ENCODE results near the gene EEF1A2. TPM values are rescaled to one million over a fixed set of nuclear protein-coding genes. Genes with fewer than 3 reads are reported as not detected.

EEF1A2 gene
- total and polyA plus RNA-seq, 7 experiments from 2014 or later = 0.08 to 1.5 (median 0.53) TPM; not detected in 2

DNA sequence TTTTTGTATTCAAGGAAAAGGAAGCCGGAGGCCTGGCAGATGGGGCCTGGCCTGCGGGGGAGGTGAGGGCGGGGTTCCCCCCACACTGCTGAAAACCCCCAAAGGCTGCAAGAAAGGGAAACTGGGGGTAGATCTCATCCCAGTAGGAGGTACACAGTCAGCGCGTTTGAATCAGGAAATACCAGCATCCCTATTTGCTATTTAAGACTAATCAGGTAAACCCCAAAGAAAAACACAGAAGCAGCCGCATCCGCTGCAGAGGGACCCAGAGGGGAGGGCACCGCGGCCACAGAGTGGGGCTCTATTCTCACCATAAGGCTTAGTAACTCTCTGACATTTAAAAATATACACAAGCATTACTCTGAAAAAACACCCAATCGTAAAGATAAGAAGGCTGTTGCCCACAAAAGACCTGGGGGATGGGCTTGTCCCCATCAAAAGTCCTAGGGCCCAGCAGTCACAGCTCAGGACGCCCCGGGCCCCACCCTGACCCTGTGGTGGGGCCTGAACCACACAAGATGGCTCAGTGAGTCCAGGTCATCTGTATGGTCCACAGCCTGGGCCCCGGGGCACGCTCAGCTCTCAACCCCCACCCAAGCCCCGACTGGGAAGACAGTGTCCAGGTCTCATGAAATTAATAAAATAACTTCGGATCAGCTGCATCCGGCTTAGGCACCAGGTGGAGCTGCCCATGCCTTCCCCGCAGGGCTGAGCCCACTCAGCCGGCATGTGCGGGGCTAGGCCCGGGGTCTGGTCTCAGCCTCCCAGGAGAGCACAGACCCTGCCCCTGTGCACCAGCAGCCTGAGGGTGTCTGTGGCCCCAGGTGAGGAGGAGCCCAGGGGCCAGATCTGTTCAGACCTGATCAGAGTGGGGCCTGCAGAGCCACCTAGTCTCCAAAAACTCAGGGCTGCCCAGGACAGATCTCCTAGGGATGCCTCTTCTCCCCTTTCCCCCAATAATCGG, 57.5 kb downstream of the EEF1A2 start:
- Histone ChIP-seq H3K36me3 (ENCODE audit: control insufficient read depth in 2 of 3, insufficient read depth in 3 of 3, low read length in 3 of 3) (no peaks in the 10 kb centered on the region), H3K27me3 (ENCODE audit: control insufficient read depth in 2 of 2, insufficient read depth in 2 of 2, low read length in 2 of 2) (no peaks in the 10 kb centered on the region), H3K4me1 (ENCODE audit: control insufficient read depth in 2 of 2, insufficient read depth in 2 of 2, low read length in 2 of 2) (peaks cover 16 to 17% of the 10 kb centered on the region in 2 donors), H3K27ac (ENCODE audit: low read depth, low read length) (no peak overlapping the region), H3K4me3 (ENCODE audit: low read length) (no peak overlapping the region), H3K9me3 (ENCODE audit: control insufficient read depth in 2 of 3, low read length in 3 of 3) (no peaks in the 10 kb centered on the region)
- ChIA-PET CTCF (no interaction called here), POLR2A (no interaction called here)
- H3K9me3 Mint-ChIP-seq = peaks cover 0 to 12% (median 0%) of the 10 kb centered on the region in 11 donors
- DNase-seq (peak in 5 of 9 donors; percentile 18 to 35 (median 25)), ATAC-seq (peak; percentile 45)
- peaks cover 0 to 3% (median 0%) of the 10 kb centered on the region in 5 donors for H3K36me3 Mint-ChIP-seq
- peak overlapping the region in 7 of 9 donors; percentile 11 to 80 (median 61) for H3K27ac Mint-ChIP-seq
- peak overlapping the region in 9 of 10 donors; percentile 51 to 81 (median 65) for H3K4me3 Mint-ChIP-seq
- intact Hi-C loops (cut with micrococcal nuclease) = loop anchor here in 1 of 2 donors (5.0 kb wide), 1 partner anchor 266 kb away; the partner anchor contains the start of genes ARFRP1 and ZGPAT
- peaks cover 9 to 22% (median 14%) of the 10 kb centered on the region in 7 donors for H3K4me1 Mint-ChIP-seq
- H3K27me3 Mint-ChIP-seq = peaks cover 0 to 6% (median 0%) of the 10 kb centered on the region in 5 donors

DNA sequence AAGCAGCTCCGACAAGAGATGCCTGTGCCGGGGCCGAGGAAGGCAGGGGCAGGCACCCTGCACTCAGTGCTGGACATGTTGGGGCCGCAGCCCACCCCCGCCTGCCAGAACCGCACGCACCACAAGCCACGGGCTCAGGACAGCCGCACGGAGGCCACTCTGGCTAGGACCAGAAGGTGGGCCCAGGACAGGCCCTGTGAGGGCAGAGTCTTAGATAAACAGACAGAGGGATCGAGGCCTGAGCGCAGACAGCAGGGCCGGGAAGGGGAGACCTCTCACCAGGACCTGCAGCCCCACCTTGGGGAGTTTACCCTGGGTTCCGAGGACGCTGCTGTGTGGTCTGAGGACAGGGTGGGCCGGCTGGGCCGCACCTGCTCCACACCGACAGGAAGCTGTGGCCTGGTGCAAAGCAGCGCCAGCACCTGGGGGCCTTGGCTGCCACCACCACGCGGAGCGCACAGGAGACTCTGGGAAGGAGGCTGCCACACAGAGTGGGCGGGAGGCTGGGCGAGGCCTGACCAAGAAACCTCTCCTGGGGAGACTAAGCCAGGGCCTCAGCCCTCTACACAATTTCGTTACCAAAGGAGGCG, 58.4 kb downstream of the EEF1A2 start:
- H3K4me1 ChIP-seq (ENCODE audit: control insufficient read depth in 2 of 2, insufficient read depth in 2 of 2, low read length in 2 of 2) = peaks cover 16 to 17% of the 10 kb centered on the region in 2 donors
- Mint-ChIP-seq H3K9me3 (peaks cover 0 to 12% (median 0%) of the 10 kb centered on the region in 11 donors), H3K4me3 (no peak overlapping the region), H3K27me3 (peaks cover 0 to 6% (median 0%) of the 10 kb centered on the region in 5 donors), H3K36me3 (peaks cover 0 to 3% (median 0%) of the 10 kb centered on the region in 5 donors), H3K27ac (no peak overlapping the region), H3K4me1 (peaks cover 9 to 22% (median 14%) of the 10 kb centered on the region in 7 donors)
- CTCF ChIA-PET = no interaction called here
- H3K4me3 ChIP-seq (ENCODE audit: low read length) = no peak overlapping the region
- no peak for ATAC-seq
- H3K27me3 ChIP-seq (ENCODE audit: control insufficient read depth in 2 of 2, insufficient read depth in 2 of 2, low read length in 2 of 2) = no peaks in the 10 kb centered on the region
- H3K27ac ChIP-seq (ENCODE audit: low read depth, low read length) = no peak overlapping the region
- no peaks in the 10 kb centered on the region for H3K36me3 ChIP-seq (ENCODE audit: control insufficient read depth in 2 of 3, insufficient read depth in 3 of 3, low read length in 3 of 3)
- no peak for DNase-seq
- intact Hi-C loops (cut with micrococcal nuclease) = loop anchor here in 1 of 2 donors (5.0 kb wide), 1 partner anchor 267 kb away; the partner anchor contains the start of genes ARFRP1 and ZGPAT
- H3K9me3 ChIP-seq (ENCODE audit: control insufficient read depth in 2 of 3, low read length in 3 of 3) = no peaks in the 10 kb centered on the region
- POLR2A ChIA-PET = no interaction called here

DNA sequence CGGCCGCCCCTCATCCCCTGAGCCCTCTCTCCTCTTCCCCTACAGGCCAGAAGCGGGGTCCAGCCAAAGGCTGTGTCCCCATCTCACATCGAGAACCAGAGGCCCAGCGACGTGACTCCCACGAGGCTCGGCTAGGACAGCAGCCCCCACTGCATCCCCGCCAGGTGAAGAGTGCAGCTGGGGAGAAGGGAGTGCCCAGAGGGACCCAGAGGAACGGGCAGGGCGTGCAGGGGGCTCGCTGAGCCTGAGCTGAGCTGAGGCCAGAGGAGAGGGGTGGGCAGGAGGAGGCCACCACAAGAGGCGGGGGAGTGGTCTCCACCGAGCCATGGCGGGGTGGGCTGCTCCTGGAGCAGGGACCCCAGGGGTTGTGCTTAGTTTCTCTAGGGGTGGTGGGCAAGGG, 59.0 kb downstream of the EEF1A2 start:
- Mint-ChIP-seq H3K4me3 (no peak overlapping the region), H3K27ac (no peak overlapping the region), H3K9me3 (peaks cover 0 to 12% (median 0%) of the 10 kb centered on the region in 11 donors), H3K36me3 (peaks cover 0 to 3% (median 0%) of the 10 kb centered on the region in 5 donors), H3K4me1 (peaks cover 12 to 25% (median 16%) of the 10 kb centered on the region in 7 donors), H3K27me3 (peaks cover 0 to 9% (median 0%) of the 10 kb centered on the region in 5 donors)
- Histone ChIP-seq H3K27me3 (ENCODE audit: control insufficient read depth in 2 of 2, insufficient read depth in 2 of 2, low read length in 2 of 2) (no peaks in the 10 kb centered on the region), H3K36me3 (ENCODE audit: control insufficient read depth in 2 of 3, insufficient read depth in 3 of 3, low read length in 3 of 3) (no peaks in the 10 kb centered on the region), H3K9me3 (ENCODE audit: control insufficient read depth in 2 of 3, low read length in 3 of 3) (no peaks in the 10 kb centered on the region), H3K4me3 (ENCODE audit: low read length) (no peak overlapping the region), H3K4me1 (ENCODE audit: control insufficient read depth in 2 of 2, insufficient read depth in 2 of 2, low read length in 2 of 2) (peaks cover 16 to 17% of the 10 kb centered on the region in 2 donors), H3K27ac (ENCODE audit: low read depth, low read length) (no peak overlapping the region)
- intact Hi-C loops (cut with micrococcal nuclease) = loop anchor here in 1 of 2 donors (5.0 to 10.0 kb wide), 2 partner anchors 267 to 425 kb away; partner anchors contain the start of genes ABHD16B, ARFRP1, TPD52L2 and ZGPAT
- DNase-seq (no peak), ATAC-seq (no peak)
- CTCF ChIA-PET = no interaction called here
- POLR2A ChIA-PET = no interaction called here

DNA sequence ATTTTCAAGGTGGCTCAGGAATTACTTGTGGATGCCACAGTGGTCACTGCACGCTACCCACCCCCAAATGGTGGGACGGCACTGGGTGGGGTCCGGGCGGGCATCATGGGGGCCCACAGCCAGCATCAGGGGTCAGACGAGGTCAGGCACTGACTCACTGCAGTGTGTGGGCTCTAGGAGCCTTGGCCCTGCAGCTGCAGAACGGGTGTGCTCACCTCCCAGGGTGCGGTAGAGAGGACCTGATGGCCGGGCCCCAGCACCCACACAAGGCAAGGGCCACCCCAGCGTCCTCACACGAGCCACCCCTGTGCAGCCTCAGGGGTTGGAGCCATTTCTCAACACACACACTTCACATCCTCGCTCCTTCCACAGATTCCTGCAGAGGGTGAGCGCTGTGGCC, 60.8 kb downstream of the EEF1A2 start:
- intact Hi-C loops (cut with micrococcal nuclease) = loop anchor here in 1 of 2 donors (10.0 kb wide), 1 partner anchor 427 kb away; the partner anchor contains the start of genes ABHD16B and TPD52L2
- Mint-ChIP-seq H3K36me3 (peaks cover 0 to 3% (median 0%) of the 10 kb centered on the region in 5 donors), H3K4me3 (no peak overlapping the region), H3K9me3 (peaks cover 0 to 9% (median 0%) of the 10 kb centered on the region in 11 donors), H3K4me1 (peaks cover 18 to 38% (median 23%) of the 10 kb centered on the region in 7 donors), H3K27me3 (peaks cover 0 to 13% (median 0%) of the 10 kb centered on the region in 5 donors), H3K27ac (no peak overlapping the region)
- DNase-seq = no peak
- Histone ChIP-seq H3K4me3 (ENCODE audit: low read length) (no peak overlapping the region), H3K27me3 (ENCODE audit: control insufficient read depth in 2 of 2, insufficient read depth in 2 of 2, low read length in 2 of 2) (no peaks in the 10 kb centered on the region), H3K27ac (ENCODE audit: low read depth, low read length) (no peak overlapping the region), H3K4me1 (ENCODE audit: control insufficient read depth in 2 of 2, insufficient read depth in 2 of 2, low read length in 2 of 2) (peaks cover 16 to 26% of the 10 kb centered on the region in 2 donors), H3K9me3 (ENCODE audit: control insufficient read depth in 2 of 3, low read length in 3 of 3) (no peaks in the 10 kb centered on the region), H3K36me3 (ENCODE audit: control insufficient read depth in 2 of 3, insufficient read depth in 3 of 3, low read length in 3 of 3) (no peaks in the 10 kb centered on the region)
- POLR2A ChIA-PET = no interaction called here
- no peak for ATAC-seq
- CTCF ChIA-PET = no interaction called here

Other genes starting within 250 kb of the EEF1A2 start
- not detected for gene NKAIN4, start 244.6 kb downstream of the EEF1A2 start, total RNA-seq
- gene NKAIN4, start 244.6 kb downstream of the EEF1A2 start, polyA plus RNA-seq = not detected
- 100 to 1,000 TPM in 4 of 5 experiments, 10 to 100 TPM in 1; 90.6 to 119 (median 107) TPM for gene ARFGAP1, start 226.3 kb downstream of the EEF1A2 start, total RNA-seq
- 10 to 100 TPM; 15.9 to 24.4 TPM for gene ARFGAP1, start 226.3 kb downstream of the EEF1A2 start, polyA plus RNA-seq
- under 1 TPM in 1 of 5 experiments, not detected in 4; 0.08 TPM for gene COL20A1, start 205.9 kb downstream of the EEF1A2 start, total RNA-seq
- gene COL20A1, start 205.9 kb downstream of the EEF1A2 start, polyA plus RNA-seq = not detected
- gene CHRNA4, start 137.7 kb downstream of the EEF1A2 start, total RNA-seq = not detected
- not detected for gene CHRNA4, start 137.7 kb downstream of the EEF1A2 start, polyA plus RNA-seq
- under 1 TPM in 3 of 5 experiments, not detected in 2; 0.27 to 0.72 (median 0.30) TPM for gene KCNQ2, start 26.4 kb downstream of the EEF1A2 start, total RNA-seq
- not detected for gene KCNQ2, start 26.4 kb downstream of the EEF1A2 start, polyA plus RNA-seq
- 100 to 1,000 TPM; 138 to 225 (median 184) TPM for gene PPDPF, start 21.7 kb upstream of the EEF1A2 start, total RNA-seq
- 10 to 100 TPM; 67.7 to 83.1 TPM for gene PPDPF, start 21.7 kb upstream of the EEF1A2 start, polyA plus RNA-seq
- under 1 TPM in 4 of 5 experiments, not detected in 1; 0.19 to 0.96 (median 0.62) TPM for gene PTK6, start 38.3 kb upstream of the EEF1A2 start, total RNA-seq
- under 1 TPM; 0.07 to 0.38 TPM for gene PTK6, start 38.3 kb upstream of the EEF1A2 start, polyA plus RNA-seq
- under 1 TPM in 1 of 5 experiments, not detected in 4; 0.24 TPM for gene SRMS, start 48.7 kb upstream of the EEF1A2 start, total RNA-seq
- not detected for gene SRMS, start 48.7 kb upstream of the EEF1A2 start, polyA plus RNA-seq
- gene FNDC11, start 55.1 kb upstream of the EEF1A2 start, total RNA-seq = 1 to 10 TPM in 1 of 5 experiments, under 1 TPM in 4; 0.30 to 1.2 (median 0.32) TPM
- under 1 TPM; 0.22 to 0.90 TPM for gene FNDC11, start 55.1 kb upstream of the EEF1A2 start, polyA plus RNA-seq
- gene HELZ2, start 75.2 kb upstream of the EEF1A2 start, total RNA-seq = 100 to 1,000 TPM in 1 of 5 experiments, 10 to 100 TPM in 4; 24.4 to 102 (median 42.1) TPM
- gene HELZ2, start 75.2 kb upstream of the EEF1A2 start, polyA plus RNA-seq = 1 to 10 TPM; 3.8 to 5.8 TPM
- 10 to 100 TPM; 17.4 to 30.2 (median 24.6) TPM for gene GMEB2, start 128.0 kb upstream of the EEF1A2 start, total RNA-seq
- 10 to 100 TPM; 11.0 to 21.9 TPM for gene GMEB2, start 128.0 kb upstream of the EEF1A2 start, polyA plus RNA-seq
- gene STMN3, start 154.3 kb upstream of the EEF1A2 start, total RNA-seq = 100 to 1,000 TPM in 2 of 5 experiments, 10 to 100 TPM in 3; 34.2 to 122 (median 70.3) TPM
- gene STMN3, start 154.3 kb upstream of the EEF1A2 start, polyA plus RNA-seq = 10 to 100 TPM; 33.5 to 37.0 TPM
- gene RTEL1, start 159.2 kb upstream of the EEF1A2 start, total RNA-seq = 10 to 100 TPM; 28.4 to 47.2 (median 32.4) TPM
- gene RTEL1, start 159.2 kb upstream of the EEF1A2 start, polyA plus RNA-seq = 1 to 10 TPM; 1.9 to 8.6 TPM
- under 1 TPM in 1 of 5 experiments, not detected in 4; 0.74 TPM for gene TNFRSF6B, start 197.6 kb upstream of the EEF1A2 start, total RNA-seq
- under 1 TPM in 1 of 2 donors, not detected in 1; 0.22 TPM for gene TNFRSF6B, start 197.6 kb upstream of the EEF1A2 start, polyA plus RNA-seq
- 10 to 100 TPM; 55.4 to 92.1 (median 66.2) TPM for gene ARFRP1, start 208.9 kb upstream of the EEF1A2 start, total RNA-seq
- gene ARFRP1, start 208.9 kb upstream of the EEF1A2 start, polyA plus RNA-seq = 100 to 1,000 TPM in 1 of 2 donors, 10 to 100 TPM in 1; 89.1 to 108 TPM
- 10 to 100 TPM; 42.9 to 49.9 (median 45.4) TPM for gene ZGPAT, start 209.0 kb upstream of the EEF1A2 start, total RNA-seq
- 10 to 100 TPM; 47.5 to 82.1 TPM for gene ZGPAT, start 209.0 kb upstream of the EEF1A2 start, polyA plus RNA-seq
- 100 to 1,000 TPM in 3 of 5 experiments, 10 to 100 TPM in 2; 96.8 to 118 (median 103) TPM for gene LIME1, start 237.6 kb upstream of the EEF1A2 start, total RNA-seq
- gene LIME1, start 237.6 kb upstream of the EEF1A2 start, polyA plus RNA-seq = 100 to 1,000 TPM; 205 to 366 TPM
- 100 to 1,000 TPM in 3 of 5 experiments, 10 to 100 TPM in 2; 88.7 to 136 (median 111) TPM for gene SLC2A4RG, start 240.7 kb upstream of the EEF1A2 start, total RNA-seq
- gene SLC2A4RG, start 240.7 kb upstream of the EEF1A2 start, polyA plus RNA-seq = 1 to 10 TPM; 3.0 to 4.6 TPM